ENCODE data around the gene DCAF8.
"Not testable (repeated sequence)": the region's sequence is repeated elsewhere in the genome, so short reads cannot be mapped to it uniquely, and the experiment has no call there.

The DCAF8 gene
- 8.3 to 34.0 (median 21.0) reads per million in 17 experiments for total RNA-seq

DNA sequence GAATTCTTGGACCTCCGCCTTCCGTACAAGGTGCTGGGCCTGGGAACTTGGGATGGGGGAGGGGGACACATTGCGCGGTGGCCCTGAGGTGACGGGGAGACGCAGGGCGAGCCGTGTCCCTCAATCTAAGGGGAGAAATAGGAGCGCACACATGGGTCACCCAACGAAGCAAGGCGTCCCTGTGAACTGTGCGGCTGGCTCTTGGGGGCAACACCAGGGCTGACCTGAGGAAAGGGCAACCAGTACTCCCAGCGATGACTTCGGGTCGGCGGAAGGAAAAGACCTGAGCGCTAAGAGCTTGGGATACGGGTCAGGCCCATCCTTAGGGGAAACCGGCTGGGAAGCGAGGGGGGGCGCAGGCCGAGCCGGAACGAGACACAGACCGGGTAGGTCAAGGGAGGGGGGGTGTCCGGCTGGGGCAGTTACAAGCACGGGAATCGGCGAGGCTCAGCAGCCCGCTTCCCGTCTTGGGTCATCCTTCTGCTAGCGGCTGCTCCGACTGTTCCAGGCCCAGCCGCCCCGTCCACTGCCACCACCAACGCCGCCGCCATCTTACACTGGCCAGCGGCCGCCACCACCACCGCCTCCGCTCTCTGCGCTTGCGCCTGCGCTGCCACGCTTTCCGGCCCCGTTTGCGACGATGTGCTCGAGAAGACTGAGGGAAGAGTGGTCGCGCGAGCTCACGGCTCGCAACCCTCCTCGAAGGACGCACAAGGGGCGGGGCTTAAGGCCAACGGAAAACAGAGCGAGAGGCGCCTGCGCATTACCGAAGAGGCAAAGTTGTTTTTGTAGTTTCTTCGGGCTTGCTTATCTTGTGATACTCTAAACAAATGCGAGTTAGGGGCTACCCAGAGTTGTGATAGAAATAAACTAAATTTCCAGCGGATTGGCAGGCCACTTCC is at the start of gene DCAF8:
Gene DCAF8, minus strand, starts transcription at position 657 of the 902 bp plus-strand sequence. CDS start 18,541 bp downstream, outside the sequence.
- DNase-seq, result peak; percentile 99 to 100 (median 99)

GRCh38 chr1:160309571-160309970 is 47.2 kb upstream of the DCAF8 start:
- DNase-seq, result peak; percentile 15 to 77 (median 44)

GRCh38 chr1:160309185-160309557 is 46.8 kb upstream of the DCAF8 start:
- peak; percentile 9 to 70 (median 34) for DNase-seq

- no peak for DNase-seq
Observed at GRCh38 chr1:160308451-160309184, 46.3 kb upstream of the DCAF8 start.

GRCh38 chr1:160307118-160307791 is 44.9 kb upstream of the DCAF8 start:
- DNase-seq, result no peak

- no peak for DNase-seq
Observed at GRCh38 chr1:160300173-160300572, 37.8 kb upstream of the DCAF8 start.

- no peak for DNase-seq
Observed at GRCh38 chr1:160296036-160296435, 33.7 kb upstream of the DCAF8 start.

DNA sequence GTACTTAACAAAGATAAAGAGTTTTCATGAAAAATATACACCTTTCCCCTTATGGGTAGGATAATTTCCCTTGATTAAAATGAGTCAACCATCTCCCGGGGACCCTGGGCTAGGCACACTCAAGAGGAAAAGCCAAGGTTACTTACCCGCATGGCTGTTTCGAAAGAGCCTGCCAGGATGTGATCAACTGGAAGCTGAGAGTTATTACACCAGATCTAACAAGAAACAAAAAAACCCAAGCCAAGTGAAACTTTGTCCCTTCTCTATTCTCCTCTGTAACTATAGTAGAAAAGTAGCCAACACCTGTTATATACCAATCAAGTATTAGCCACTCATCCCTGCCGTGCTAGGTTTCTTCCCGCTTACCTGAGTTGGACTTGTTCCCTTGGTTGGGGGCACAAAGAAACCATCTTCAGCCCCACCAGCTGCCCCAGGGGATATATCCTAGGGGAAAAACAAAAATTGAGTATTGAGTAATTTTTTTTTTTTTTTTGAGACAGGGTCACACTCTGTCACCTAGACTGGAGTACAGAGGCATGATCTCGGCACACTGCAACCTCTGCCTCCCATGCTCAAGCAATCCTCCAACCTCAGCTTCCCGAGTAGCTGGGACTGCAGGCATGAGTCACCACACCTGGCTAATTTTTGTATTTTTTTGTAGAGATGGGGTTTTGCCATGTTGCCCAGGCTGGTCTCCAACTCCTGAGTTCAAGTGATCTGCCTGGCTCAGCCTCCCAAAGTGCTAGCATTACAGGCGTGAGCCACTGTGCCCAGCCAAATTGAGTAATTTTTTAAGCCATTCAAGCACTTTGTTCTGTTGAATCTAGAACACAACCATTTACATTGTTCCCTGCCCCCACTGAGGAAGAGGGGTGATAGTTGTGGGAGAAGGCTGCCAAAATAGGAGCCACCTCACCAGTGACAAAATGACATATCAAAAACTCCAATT is 30.9 kb upstream of the DCAF8 start:
- peak in 1 of 4 experiments; percentile 12 for DNase-seq

- peak; percentile 51 to 64 (median 62) for DNase-seq
Observed at GRCh38 chr1:160291248-160292220, 29.2 kb upstream of the DCAF8 start.

DNA sequence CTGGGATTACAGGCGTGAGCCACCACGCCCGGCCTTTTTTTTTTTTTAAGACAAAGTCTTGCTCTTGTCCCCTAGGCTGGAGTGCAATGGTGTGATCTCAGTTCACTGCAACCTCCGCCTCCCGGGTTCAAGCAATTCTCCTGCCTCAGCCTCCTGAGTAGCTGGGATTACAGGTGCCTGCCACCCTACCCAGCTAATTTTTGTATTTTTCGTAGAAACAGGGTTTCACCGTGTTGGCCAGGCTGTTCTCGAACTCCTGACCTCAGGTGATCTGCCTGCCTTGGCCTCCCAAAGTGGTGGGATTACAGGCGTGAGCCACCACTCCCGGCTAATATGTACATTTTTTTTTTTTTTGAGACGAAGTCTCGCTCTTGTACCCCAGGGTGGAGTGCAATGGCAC is 25.4 kb upstream of the DCAF8 start:
- DNase-seq, result not testable (repeated sequence)

GRCh38 chr1:160285506-160285905 is 23.2 kb upstream of the DCAF8 start:
- DNase-seq, result no peak

DNA sequence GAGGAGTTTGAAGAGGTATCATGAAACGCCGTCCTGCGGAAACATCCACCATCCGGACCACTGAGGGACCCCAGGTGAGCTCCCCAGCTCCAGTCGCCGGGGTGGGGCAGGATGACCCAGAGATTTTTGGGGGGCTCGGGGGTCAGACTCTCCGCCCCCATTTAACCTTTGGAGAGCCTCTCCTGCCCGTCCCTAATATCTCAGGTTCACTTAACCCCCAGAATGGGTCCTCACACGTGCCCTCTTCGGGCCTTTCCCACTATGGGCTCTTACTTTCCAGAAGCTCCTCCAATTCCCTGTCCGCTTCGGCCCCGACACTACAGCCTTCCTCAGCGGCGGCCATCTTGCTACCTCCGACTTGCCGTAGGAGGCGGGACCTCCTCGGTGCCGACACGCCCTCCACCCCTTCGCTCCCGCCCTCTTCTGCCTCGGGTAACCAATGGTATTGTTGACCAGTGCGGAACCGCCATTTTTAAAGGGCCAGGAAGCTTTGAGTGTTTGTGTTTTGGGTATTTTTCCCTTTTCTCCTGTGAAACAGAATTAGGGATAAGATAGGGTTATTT is 22.5 kb upstream of the DCAF8 start, which contains the start of gene PEX19:
Gene PEX19, minus strand, starts transcription at position 352 of the 563 bp plus-strand sequence. Its CDS starts 9 bp downstream, at position 343.
- peak; percentile 92 to 96 (median 96) for DNase-seq

DNA sequence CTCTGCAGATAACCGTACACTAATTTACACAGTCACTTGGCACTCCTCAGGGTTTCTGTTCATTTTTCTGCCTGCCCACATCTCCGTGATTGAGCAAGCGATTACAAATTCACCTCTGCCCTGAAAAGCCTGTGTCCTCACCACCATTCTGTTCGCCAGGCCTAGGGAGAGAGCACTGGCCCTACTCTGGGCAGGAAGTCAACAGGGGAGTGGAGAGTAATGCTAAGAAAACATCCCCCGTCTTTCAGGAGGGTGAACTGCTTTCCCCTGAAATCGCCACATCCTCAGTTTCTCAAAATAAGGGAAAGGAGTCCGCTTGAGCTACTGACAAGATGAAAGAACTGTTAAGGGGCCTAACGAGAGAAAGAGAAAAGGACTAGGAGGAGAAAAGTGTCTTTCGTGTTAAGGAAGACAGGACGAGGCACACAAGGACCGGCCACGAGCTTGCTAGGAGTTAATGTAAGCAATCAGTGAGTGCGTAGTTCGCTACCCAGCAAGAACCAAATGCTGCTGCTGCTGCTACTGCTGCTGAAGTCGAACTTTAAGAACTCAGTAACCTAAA is 22.0 kb upstream of the DCAF8 start:
- peak; percentile 75 to 88 (median 84) for DNase-seq

GRCh38 chr1:160282807-160283206 is 20.5 kb upstream of the DCAF8 start:
- DNase-seq, result no peak

DNA sequence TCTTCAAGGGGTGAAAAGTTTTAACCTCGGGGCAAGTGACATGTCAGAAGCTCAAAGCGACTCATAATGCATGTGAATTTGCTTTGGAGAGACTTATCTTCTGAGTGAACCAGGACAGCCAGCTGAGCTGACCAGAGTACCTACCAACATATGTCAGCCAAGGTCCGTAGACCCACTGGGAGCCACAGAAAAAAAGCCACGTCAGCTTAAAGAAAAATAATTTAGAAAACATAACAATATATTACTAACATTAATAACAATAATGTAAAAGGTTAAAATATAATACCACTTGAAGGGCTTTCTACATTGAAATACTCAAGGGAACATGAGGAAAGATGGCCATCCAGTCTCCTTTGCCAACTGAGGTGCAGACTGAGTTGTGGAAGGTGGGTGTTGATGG is 15.6 kb upstream of the DCAF8 start:
- DNase-seq, result no peak

GRCh38 chr1:160277330-160277729 is 15.0 kb upstream of the DCAF8 start:
- DNase-seq, result no peak

DNA sequence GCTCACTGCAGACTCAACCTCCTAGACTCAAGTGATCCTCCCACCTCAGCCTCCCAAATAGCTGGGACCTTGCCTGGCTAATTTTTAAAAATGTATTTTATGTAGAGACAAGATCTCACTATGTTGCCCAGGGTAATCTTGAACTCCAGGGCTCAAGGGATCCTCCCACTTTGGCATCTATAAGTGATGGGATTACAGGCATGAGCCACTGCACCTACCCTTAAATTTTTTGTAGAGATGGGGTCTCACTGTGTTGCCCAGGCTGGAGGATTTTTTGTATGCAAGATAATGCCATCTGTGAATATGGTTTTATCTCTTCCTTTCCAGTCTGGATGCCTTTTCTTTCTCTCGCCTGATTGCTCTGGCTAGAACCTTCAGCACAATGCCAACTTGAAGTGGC is 8.7 kb upstream of the DCAF8 start:
- no peak for DNase-seq

DNA sequence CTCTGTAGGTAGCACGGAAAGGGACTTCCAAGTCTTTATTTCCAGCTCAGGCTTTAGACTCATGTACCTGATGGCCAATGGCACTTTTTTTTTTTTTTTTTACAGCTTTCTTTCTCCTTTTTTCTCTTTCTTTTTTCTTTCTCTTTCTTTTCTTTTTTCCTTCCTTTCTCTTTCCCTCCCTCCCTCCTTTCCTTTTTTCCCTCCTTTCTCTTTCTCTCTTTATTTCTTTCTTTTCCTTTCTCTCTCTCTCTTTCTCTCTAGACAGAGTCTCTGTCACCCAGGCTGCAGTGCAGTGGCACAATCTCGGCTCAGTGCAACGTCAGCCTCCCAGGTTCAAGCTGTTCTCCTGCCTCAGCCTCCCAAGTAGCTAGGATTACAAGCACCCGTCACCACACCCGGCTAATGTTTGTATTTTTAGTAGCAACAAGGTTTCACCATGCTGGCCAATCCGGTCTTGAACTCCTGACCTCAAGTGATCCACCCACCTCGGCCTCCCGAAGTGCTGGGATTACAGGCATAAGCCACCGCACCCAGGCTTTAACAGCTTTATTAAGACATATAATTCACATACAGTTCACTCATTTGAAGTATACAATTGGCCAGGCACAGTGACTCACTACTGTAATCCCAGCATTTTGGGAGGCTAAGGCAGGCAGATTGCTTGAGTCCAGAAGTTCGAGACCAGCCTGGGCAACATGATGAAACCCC is 5.1 kb upstream of the DCAF8 start:
- no peak for DNase-seq

DNA sequence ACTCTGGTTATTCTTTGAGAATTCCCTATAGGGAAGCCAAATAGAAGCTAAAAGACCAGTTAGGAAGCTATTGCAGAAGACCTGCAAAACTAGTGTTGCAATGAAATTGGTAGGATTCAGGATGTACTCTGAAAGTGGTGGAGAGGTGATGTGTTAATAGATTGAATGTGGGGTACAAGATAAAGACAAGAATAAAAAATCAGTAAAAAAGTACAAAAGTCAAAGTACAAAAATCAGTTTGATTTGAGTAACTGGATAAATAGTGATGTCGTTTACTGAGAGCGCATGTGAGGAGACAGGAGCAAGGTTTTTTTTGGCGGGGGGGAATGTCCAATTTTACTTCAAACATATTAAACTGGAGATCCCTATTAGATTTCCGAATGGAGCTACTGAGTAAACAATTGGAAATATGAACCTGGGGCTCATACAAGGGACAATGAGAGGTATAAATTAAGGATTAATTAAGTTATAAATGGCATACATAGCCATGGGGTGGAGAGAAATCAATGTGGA is 2.5 kb upstream of the DCAF8 start:
- no peak for DNase-seq
